ENCODE results near the gene TMEM220. TPM values are rescaled to one million over a fixed set of nuclear protein-coding genes. Genes with fewer than 3 reads are reported as not detected.

The TMEM220 gene
- total and polyA plus RNA-seq, 2 experiments from 2014 or later = 3.1 to 7.8 TPM

- TF ChIP-seq ZNF462 (CRISPR knock-in tag; IDR thresholded peaks at IDR 0.05) = no peak
Observed at GRCh38 chr17:10702574-10702973, 27.2 kb downstream of the TMEM220 start (continued).

GRCh38 chr17:10699856-10700255 is 30.0 kb downstream of the TMEM220 start:
- peaks cover 9% of the 10 kb centered on the region for H3K36me3 ChIP-seq (ENCODE audit: insufficient read depth)
- H3K79me2 ChIP-seq (replicated peaks; ENCODE audit: insufficient read depth) = peaks cover 38% of the 10 kb centered on the region
- Mint-ChIP-seq H3K4me1 (peaks cover 9% of the 10 kb centered on the region; the same call in 2 of the 3 replicates), H3K36me3 (ENCODE audit: low read depth) (peaks cover 12% of the 10 kb centered on the region), H3K27me3 (ENCODE audit: insufficient read depth, low read depth, poor library complexity) (peaks cover 3% of the 10 kb centered on the region), H3K4me3 (no peak overlapping the region), H3K27ac (no peak overlapping the region), H3K9me3 (no peaks in the 10 kb centered on the region)
- H3K4me2 ChIP-seq = no peak overlapping the region
- no peak overlapping the region for H3K4me3 ChIP-seq
- H3F3A ChIP-seq (replicated peaks; ENCODE audit: low read depth) = no peaks in the 10 kb centered on the region
- no peaks in the 10 kb centered on the region for H3K9me2 ChIP-seq (ENCODE audit: insufficient read depth)
- no peak overlapping the region for H3K27ac ChIP-seq (ENCODE audit: low read depth)
- H3K27me3 ChIP-seq (ENCODE audit: insufficient read depth) = no peaks in the 10 kb centered on the region
- H4K20me1 ChIP-seq (replicated peaks; ENCODE audit: insufficient read depth) = 0 out of 2 replicates have a peak, but pooled peaks cover 5% of the 10 kb centered on the region
- H2AFZ ChIP-seq = no peak overlapping the region
- no peak for ATAC-seq
- no peak for DNase-seq (ENCODE audit: low spot score)
- no peaks in the 10 kb centered on the region; the same call in 1 of the 2 replicates for H3K4me1 ChIP-seq (ENCODE audit: insufficient read depth)
- TF ChIP-seq EZH2phosphoT487 (IDR thresholded peaks at IDR 0.05; ENCODE audit: unreplicated experiment) = no peak
- no peak for TF ChIP-seq ETS1 (IDR thresholded peaks at IDR 0.05)
- TF ChIP-seq ZNF462 (CRISPR knock-in tag; IDR thresholded peaks at IDR 0.05) = no peak
- TF ChIP-seq ZNF114 (CRISPR knock-in tag; IDR thresholded peaks at IDR 0.05) = no peak

All from GM23338 (cell line).